ENCODE data around the gene MYO19. TPM values are rescaled to one million over a fixed set of nuclear protein-coding genes. Genes with fewer than 3 reads are reported as not detected.

The MYO19 gene
- total RNA-seq, 1 experiment from 2014 or later = 144 TPM

DNA sequence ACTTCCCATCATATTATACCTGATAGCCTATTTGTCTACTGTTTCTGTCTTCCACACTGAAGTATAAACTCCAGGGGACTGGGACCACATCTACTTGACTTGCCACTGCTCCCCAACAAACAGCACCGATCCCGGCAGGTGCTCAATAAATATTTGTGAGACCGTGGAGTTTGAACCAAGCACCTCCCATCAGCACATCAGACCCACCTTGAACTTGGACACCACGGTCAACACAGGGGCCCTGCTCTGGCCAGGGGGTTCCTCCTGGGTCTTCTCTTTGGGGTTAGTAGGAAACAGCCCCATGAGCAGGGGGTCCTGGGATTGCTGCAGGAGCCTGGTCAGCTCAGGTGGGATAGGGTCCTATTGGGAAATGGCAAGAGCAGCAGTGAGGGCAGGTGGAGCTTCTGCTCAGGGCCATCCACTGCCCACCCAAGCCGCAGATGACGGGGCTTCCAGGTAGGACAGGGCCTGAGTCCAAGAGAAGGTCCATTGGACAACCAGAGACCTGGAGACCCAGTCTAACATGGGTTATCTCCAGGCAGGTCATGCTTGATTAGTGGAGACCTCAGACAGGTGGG, 28.3 kb downstream of the MYO19 start:
- no CpG with 5 or more reads among the region's 6 CpGs for WGBS (ENCODE audit: extremely low coverage, insufficient read length, low lambda C conversion rate)
- Histone ChIP-seq H2BK5ac (ENCODE audit: insufficient read length, low read length) (no peak overlapping the region), H2AFZ (ENCODE audit: low read length) (no peak overlapping the region), H2BK12ac (ENCODE audit: insufficient read length, low read depth, low read length) (no peak overlapping the region), H3K79me1 (ENCODE audit: insufficient read depth, low read depth, low read length, poor library complexity, severe bottlenecking) (no peaks in the 10 kb centered on the region), H2BK20ac (ENCODE audit: low read depth, low read length, poor library complexity, severe bottlenecking) (no peak overlapping the region), H3T11ph (ENCODE audit: low read length) (no peak overlapping the region), H2BK120ac (ENCODE audit: low read depth, low read length, poor library complexity, severe bottlenecking) (no peak overlapping the region), H4K8ac (replicated peaks; ENCODE audit: insufficient read length, low read depth, low read length) (no peak overlapping the region), H3K56ac (ENCODE audit: insufficient read length, low read depth, low read length) (no peak overlapping the region), H4K5ac (ENCODE audit: insufficient read length, low read depth, low read length) (no peak overlapping the region), H3K79me2 (ENCODE audit: insufficient read depth, low read length) (no peaks in the 10 kb centered on the region), H4K20me1 (ENCODE audit: control insufficient read depth, insufficient read depth, insufficient read length) (peaks cover 2% of the 10 kb centered on the region), H3K23me2 (ENCODE audit: insufficient read length, low read depth, low read length, poor library complexity, severe bottlenecking) (no peaks in the 10 kb centered on the region), H3K18ac (ENCODE audit: insufficient read length, low read depth, low read length) (no peak overlapping the region), H3K23ac (ENCODE audit: insufficient read length, low read depth, low read length) (no peak overlapping the region), H2BK15ac (ENCODE audit: low read depth, low read length) (no peak overlapping the region), H3K9me3 (ENCODE audit: control insufficient read depth, low read depth, low read length) (no peaks in the 10 kb centered on the region), H3K27ac (ENCODE audit: insufficient read length, low read depth, low read length) (no peak overlapping the region), H3K27me3 (ENCODE audit: insufficient read depth, low read length) (no peaks in the 10 kb centered on the region), H3K4ac (ENCODE audit: low read depth, low read length) (no peak overlapping the region), H3K4me1 (ENCODE audit: insufficient read depth, low read length) (no peaks in the 10 kb centered on the region), H4K91ac (ENCODE audit: insufficient read length, low read depth, low read length) (no peak overlapping the region), H3K14ac (ENCODE audit: insufficient read depth, low read length) (no peak overlapping the region), H2AK5ac (ENCODE audit: insufficient read length, low read length) (no peak overlapping the region), H3K9ac (ENCODE audit: extremely low read depth, insufficient read length, low read length) (no peak overlapping the region), H3K4me2 (ENCODE audit: insufficient read depth, insufficient read length, low read length) (no peak overlapping the region)
- no peaks in the 10 kb centered on the region for H3K4me1 Mint-ChIP-seq
- H3K4me3 Mint-ChIP-seq = no peak overlapping the region
- DNase-seq = no peak
- H3K9me3 Mint-ChIP-seq = no peaks in the 10 kb centered on the region
- H3K27me3 Mint-ChIP-seq (ENCODE audit: low read depth) = no peaks in the 10 kb centered on the region; the same call in 1 of the 2 replicates
- TF ChIP-seq, protein P1, sequence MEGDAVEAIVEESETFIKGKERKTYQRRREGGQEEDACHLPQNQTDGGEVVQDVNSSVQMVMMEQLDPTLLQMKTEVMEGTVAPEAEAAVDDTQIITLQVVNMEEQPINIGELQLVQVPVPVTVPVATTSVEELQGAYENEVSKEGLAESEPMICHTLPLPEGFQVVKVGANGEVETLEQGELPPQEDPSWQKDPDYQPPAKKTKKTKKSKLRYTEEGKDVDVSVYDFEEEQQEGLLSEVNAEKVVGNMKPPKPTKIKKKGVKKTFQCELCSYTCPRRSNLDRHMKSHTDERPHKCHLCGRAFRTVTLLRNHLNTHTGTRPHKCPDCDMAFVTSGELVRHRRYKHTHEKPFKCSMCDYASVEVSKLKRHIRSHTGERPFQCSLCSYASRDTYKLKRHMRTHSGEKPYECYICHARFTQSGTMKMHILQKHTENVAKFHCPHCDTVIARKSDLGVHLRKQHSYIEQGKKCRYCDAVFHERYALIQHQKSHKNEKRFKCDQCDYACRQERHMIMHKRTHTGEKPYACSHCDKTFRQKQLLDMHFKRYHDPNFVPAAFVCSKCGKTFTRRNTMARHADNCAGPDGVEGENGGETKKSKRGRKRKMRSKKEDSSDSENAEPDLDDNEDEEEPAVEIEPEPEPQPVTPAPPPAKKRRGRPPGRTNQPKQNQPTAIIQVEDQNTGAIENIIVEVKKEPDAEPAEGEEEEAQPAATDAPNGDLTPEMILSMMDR (conservative IDR thresholded peaks at IDR 0.05) = no peak
- H3K27ac Mint-ChIP-seq = no peak overlapping the region
- peaks cover 52 to 95% (median 93%) of the 10 kb centered on the region in 3 experiments for H3K36me3 Mint-ChIP-seq (ENCODE audit: insufficient read depth in 1 of 3, low read depth in 3 of 3)
